K562 (cell line): ENCODE data around the gene CYTH4.

Source experiments
- CHD2 ChIP-seq: IDR thresholded peaks from 2 replicates; pipeline ENCODE4 v1.6.1; 2011; ENCODE audit warnings: low read depth, low read length
- ESRRA ChIP-seq: fragments of 450-650 bp; IDR thresholded peaks from 2 replicates; pipeline ENCODE4 v1.6.1; 2014; ENCODE audit warnings: low read depth, mild to moderate bottlenecking, moderate library complexity, borderline replicate concordance
- GATAD2B ChIP-seq: fragments of 450-650 bp; IDR thresholded peaks from 2 replicates; pipeline ENCODE4 v1.6.1; 2017; ENCODE audit warnings: mild to moderate bottlenecking, borderline replicate concordance
- JUN ChIP-seq, 2 experiments: sonication (generic) in 1 of 2; formaldehyde crosslinking in 1 of 2; IDR thresholded peaks; 2 replicates each; pipeline versions ENCODE4 v1.6.1 to v1.8.0; 2012 to 2022; ENCODE audit warnings: borderline replicate concordance in 2 of 2, mild to moderate bottlenecking in 2 of 2, improper control_type of control experiment in 1 of 2, low read depth in 1 of 2, low read length in 1 of 2, missing genetic modification reagents in 1 of 2
- NR3C1 ChIP-seq: sonication (generic); formaldehyde crosslinking; IDR thresholded peaks from 2 replicates; pipeline ENCODE4 v1.8.1; 2022; ENCODE audit warnings: missing genetic modification reagents
- POLR2A ChIP-seq: fragments of 450-650 bp; conservative IDR thresholded peaks from 2 replicates; pipeline ENCODE4 v1.6.1; 2016
- ZNF3 ChIP-seq: fragments of 250-450 bp; sonication (Bioruptor Pico); IDR thresholded peaks from 2 replicates; pipeline ENCODE4 v1.5.0; 2021; ENCODE audit warnings: mild to moderate bottlenecking, moderate library complexity
- ZNF407 ChIP-seq: fragments of 450-650 bp; IDR thresholded peaks from 2 replicates; pipeline ENCODE4 v1.6.1; 2016; ENCODE audit warnings: low read depth
- ZNF696 ChIP-seq: fragments of 250-450 bp; sonication (Bioruptor Pico); conservative IDR thresholded peaks from 2 replicates; pipeline ENCODE4 v1.4.0; 2020; ENCODE audit warnings: mild to moderate bottlenecking, moderate library complexity
- TF ChIP-seq, protein P1 (sequence below), 3 experiments: IDR thresholded peaks in 2 of 3; conservative IDR thresholded peaks in 1 of 3; 2 replicates each; pipeline ENCODE4 v1.5.1; 2011 to 2012; ENCODE audit warnings: low read length in 3 of 3, mild to moderate bottlenecking in 3 of 3, control low read depth in 2 of 3, improper control_type of control experiment in 1 of 3, inconsistent platforms in 1 of 3, low read depth in 1 of 3, mixed read lengths in 1 of 3, moderate library complexity in 1 of 3; ENCODE audit not compliant: insufficient read depth in 2 of 3

DNA sequence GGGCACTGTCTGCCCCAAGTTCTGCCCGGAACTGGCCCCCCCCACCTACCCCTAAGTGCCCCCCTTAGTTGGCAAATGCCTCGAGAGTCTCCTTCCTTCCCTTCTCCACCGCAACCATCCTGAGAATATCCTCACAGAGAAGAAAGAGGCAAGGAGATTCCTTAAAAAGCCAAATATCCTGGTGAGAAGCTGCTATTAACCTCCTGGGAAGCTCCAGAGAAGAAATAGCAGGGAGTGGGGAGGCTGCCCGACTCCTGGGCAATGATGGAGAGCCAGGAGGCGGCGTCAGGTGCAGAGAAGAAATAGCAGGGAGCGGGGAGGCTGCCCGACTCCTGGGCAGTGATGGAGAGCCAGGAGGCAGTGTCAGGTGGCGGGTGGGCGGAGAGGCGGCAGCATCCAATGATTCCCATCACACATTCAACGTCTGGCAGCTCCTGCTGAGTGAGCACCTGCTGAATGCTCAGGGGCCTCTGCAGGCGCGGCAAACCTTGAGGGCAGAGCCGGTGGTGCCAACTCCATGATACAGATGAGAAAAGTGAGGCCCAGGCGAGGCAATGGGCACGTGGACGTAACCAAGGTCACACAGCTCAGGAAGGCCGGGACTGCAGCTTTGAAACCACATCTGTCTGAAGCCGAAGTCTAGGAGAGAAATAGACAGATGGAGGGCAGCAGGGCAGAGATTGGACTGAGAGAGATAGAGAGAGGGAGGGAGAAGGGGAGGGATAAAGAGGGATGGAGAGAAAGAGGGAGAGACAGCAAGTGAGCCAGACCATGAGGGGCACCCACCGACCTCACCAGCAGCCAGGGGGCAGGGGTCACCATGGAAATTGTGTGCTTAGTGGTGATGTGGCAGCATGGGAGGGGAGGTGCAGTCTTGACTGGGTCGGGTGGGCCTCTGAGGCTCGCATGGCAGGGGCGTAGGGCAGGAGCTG, 58.3 kb downstream of the CYTH4 start:
- TF ChIP-seq POLR2A (no peak), ESRRA (no peak), NR3C1 (CRISPR knock-in tag) (no peak), ZNF696 (CRISPR knock-in tag) (no peak), GATAD2B (no peak), CHD2 (no peak), ZNF3 (no peak), ZNF407 (no peak), JUN (IDR thresholded peaks at IDR 0.05; ENCODE audit: borderline replicate concordance, low read depth, low read length) (no peak), JUN (CRISPR knock-in tag; IDR thresholded peaks at IDR 0.05; ENCODE audit: borderline replicate concordance) (no peak)
- TF ChIP-seq, protein P1, sequence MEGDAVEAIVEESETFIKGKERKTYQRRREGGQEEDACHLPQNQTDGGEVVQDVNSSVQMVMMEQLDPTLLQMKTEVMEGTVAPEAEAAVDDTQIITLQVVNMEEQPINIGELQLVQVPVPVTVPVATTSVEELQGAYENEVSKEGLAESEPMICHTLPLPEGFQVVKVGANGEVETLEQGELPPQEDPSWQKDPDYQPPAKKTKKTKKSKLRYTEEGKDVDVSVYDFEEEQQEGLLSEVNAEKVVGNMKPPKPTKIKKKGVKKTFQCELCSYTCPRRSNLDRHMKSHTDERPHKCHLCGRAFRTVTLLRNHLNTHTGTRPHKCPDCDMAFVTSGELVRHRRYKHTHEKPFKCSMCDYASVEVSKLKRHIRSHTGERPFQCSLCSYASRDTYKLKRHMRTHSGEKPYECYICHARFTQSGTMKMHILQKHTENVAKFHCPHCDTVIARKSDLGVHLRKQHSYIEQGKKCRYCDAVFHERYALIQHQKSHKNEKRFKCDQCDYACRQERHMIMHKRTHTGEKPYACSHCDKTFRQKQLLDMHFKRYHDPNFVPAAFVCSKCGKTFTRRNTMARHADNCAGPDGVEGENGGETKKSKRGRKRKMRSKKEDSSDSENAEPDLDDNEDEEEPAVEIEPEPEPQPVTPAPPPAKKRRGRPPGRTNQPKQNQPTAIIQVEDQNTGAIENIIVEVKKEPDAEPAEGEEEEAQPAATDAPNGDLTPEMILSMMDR (IDR thresholded peaks at IDR 0.05 in 2 of 3, conservative IDR thresholded peaks at IDR 0.05 in 1 of 3; ENCODE audit: insufficient read depth in 2 of 3, low read depth in 1 of 3, low read length in 3 of 3) = no peak
